ENCODE measurements around the gene EMC8.

GRCh38 chr16:85735946-85736345 lies 63.4 kb downstream of the EMC8 start:
- TF ChIP-seq CTCF (tag by site-specific recombination; IDR thresholded peaks at IDR 0.05) (no peak), ZNF433 (tag by site-specific recombination; IDR thresholded peaks at IDR 0.05; ENCODE audit: low read depth) (no peak), ZNF121 (tag by site-specific recombination; IDR thresholded peaks at IDR 0.05) (no peak), ZNF155 (tag by site-specific recombination; IDR thresholded peaks at IDR 0.05) (no peak), ZNF513 (tag by site-specific recombination; IDR thresholded peaks at IDR 0.05) (no peak), ZNF629 (tag by site-specific recombination; IDR thresholded peaks at IDR 0.05) (no peak), MEIS1 (CRISPR knock-in tag; IDR thresholded peaks at IDR 0.05; ENCODE audit: borderline replicate concordance) (no peak), ZNF174 (tag by site-specific recombination; IDR thresholded peaks at IDR 0.05) (no peak), ZNF660 (tag by site-specific recombination; IDR thresholded peaks at IDR 0.05) (no peak), ZNF175 (tag by site-specific recombination; IDR thresholded peaks at IDR 0.05) (no peak), ATF2 (tag by site-specific recombination; IDR thresholded peaks at IDR 0.05; ENCODE audit: low read depth) (no peak), KLF9 (tag by site-specific recombination; IDR thresholded peaks at IDR 0.05; ENCODE audit: low read depth) (no peak), MYNN (tag by site-specific recombination; IDR thresholded peaks at IDR 0.05; ENCODE audit: borderline replicate concordance) (no peak)

All from HEK293 (cell line).